Middle frontal gyrus (tissue), 1 donor: ENCODE measurements around the gene PRR19.

ENCODE experiments used
- DNase-seq: peaks from one replicate; pipeline ENCODE4 v3.0.0-alpha.2; 2015; ENCODE audit warnings: low spot score; ENCODE audit errors: extremely low spot score

The PRR19 gene

DNA sequence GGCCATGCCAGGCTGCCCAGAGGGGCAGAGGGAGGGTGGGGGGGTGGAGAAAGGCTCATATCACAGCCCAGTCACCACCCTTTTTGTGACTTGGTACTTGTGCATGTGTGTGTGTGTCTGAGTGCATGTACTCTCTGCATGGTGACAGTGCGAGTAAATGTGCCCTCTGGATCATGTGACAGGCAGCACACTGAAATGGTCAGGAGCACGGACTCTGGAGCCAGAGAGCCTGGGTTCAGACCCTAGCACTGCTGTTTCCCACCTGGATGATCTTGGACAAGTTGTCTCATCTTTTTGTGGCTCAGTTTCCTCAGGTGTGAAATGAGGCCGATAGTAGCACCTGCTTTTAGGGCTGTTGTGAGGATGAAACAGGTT lies 30.9 kb upstream of the PRR19 start:
- no peak for DNase-seq

DNA sequence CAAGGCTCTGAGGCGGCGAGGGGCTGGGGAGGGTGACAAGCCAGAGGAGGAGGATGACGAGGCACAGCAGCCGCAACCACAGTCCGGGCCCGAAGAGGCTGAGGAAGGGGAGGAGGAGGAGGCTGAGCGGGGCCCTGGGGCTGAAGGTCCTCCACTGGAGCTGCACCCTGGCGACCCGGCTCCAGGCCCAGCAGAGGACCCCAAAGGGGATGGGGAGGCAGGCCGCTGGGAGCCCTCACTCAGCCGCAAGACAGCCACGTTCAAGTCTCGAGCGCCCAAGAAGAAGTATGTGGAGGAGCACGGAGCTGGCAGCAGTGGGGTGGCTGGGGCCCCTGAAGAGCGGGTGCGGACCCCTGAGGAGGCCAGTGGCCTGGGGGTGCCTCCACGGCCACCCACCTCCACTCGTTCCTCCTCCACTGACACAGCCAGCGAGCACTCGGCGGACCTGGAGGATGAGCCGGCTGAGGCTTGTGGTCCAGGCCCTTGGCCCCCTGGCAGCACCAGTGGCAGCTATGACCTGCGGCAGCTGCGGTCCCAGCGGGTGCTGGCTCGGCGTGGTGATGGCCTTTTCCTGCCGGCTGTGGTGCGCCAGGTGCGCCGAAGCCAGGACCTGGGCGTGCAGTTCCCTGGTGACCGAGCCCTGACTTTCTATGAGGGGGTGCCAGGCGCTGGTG lies 29.9 kb upstream of the PRR19 start:
- no peak for DNase-seq

GRCh38 chr19:42272535-42272897 lies 29.4 kb upstream of the PRR19 start:
- no peak for DNase-seq

DNA sequence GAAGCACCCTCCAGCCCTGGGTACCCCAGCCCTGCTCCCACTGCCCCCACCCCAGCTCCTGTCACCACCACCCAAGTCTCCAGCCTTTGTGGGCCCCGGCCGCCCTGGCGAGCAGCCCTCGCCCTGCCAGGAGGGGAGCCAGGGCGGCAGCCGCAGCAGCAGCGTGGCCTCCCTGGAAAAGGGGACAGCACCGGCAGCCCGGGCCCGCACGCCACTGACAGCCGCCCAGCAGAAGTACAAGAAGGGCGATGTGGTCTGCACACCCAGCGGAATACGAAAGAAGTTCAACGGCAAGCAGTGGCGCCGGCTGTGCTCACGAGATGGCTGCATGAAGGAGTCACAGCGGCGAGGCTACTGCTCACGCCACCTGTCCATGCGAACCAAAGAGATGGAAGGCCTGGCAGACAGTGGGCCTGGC lies 28.9 kb upstream of the PRR19 start:
- DNase-seq, result no peak

DNA sequence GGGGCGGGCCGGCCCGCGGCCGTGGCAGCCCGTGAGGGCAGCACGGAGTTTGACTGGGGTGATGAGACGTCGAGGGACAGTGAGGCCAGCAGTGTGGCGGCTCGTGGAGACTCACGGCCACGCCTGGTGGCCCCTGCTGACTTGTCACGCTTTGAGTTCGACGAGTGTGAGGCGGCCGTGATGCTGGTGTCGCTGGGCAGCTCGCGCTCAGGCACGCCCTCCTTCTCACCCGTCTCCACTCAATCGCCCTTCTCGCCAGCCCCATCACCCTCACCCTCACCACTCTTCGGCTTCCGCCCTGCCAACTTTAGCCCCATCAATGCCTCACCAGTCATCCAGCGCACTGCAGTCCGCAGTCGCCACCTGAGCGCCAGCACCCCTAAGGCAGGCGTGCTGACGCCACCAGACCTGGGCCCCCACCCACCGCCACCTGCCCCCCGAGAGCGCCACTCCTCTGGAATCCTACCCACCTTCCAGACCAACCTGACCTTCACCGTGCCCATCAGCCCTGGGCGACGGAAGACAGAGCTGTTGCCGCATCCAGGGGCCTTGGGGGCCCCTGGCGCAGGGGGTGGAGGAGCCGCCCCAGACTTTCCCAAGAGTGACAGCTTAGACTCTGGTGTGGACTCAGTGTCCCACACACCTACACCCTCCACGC lies 28.4 kb upstream of the PRR19 start:
- DNase-seq, result no peak

DNA sequence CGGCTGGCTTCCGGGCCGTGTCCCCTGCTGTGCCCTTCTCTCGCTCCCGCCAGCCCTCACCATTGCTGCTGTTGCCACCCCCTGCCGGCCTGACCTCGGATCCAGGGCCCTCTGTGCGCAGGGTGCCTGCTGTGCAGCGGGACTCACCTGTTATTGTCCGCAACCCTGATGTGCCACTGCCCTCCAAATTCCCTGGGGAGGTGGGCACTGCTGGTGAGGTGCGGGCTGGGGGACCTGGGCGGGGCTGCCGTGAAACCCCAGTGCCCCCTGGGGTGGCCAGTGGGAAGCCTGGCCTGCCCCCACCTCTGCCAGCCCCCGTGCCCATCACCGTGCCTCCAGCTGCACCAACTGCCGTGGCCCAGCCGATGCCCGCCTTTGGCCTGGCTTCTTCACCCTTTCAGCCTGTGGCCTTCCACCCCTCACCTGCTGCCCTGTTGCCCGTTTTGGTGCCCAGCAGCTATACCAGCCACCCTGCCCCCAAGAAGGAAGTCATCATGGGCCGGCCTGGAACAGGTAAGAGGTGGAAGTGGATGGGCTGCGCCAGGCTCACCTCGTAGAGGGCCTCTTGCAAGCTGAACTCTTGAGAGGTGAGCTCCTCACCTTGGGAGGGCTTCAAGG lies 27.8 kb upstream of the PRR19 start:
- no peak for DNase-seq

- no peak for DNase-seq
These were observed 26.8 kb upstream of the PRR19 start for GRCh38 chr19:42275103-42275502.

DNA sequence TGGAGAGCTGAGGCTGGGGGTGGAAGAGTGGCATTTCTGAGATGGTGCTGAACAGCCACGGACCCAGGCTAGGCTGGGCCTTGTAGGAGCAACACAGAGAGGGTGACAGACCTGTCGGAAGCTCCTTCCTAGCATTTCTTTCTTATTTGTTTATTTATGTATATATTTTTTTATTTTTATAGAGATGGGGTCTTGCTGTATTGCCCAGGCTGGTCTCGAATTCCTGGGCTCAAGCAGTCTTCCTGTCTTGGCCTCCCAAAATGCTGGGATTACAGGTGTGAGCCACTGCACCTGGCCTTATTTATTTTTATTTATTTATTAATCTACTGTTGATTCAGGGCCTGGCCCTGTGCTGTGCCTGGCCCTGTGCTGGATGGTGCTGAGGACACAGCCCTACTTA lies 26.4 kb upstream of the PRR19 start:
- DNase-seq, result no peak

GRCh38 chr19:42276284-42276683 lies 25.6 kb upstream of the PRR19 start:
- no peak for DNase-seq

DNA sequence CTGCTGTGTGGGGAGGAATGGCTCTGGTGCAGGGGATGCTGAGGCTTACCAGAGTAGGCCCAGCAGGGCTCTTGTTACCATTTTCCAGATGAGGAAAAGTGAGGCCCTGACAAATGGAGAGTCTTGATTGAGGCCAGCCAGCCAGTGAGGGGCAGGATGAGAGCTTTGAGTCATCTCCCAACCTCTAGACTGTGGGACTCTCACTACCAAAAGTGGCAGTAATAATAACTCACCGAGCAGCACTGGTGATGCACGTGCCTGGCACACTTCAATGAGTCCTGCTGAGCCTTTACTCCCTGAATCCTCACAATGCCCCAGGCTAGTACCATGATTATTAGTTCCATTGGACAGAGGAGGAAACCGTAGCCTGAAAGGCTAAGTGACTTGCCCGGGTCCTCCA lies 25.1 kb upstream of the PRR19 start:
- no peak for DNase-seq

GRCh38 chr19:42277821-42278451 lies 24.0 kb upstream of the PRR19 start:
- no peak for DNase-seq

DNA sequence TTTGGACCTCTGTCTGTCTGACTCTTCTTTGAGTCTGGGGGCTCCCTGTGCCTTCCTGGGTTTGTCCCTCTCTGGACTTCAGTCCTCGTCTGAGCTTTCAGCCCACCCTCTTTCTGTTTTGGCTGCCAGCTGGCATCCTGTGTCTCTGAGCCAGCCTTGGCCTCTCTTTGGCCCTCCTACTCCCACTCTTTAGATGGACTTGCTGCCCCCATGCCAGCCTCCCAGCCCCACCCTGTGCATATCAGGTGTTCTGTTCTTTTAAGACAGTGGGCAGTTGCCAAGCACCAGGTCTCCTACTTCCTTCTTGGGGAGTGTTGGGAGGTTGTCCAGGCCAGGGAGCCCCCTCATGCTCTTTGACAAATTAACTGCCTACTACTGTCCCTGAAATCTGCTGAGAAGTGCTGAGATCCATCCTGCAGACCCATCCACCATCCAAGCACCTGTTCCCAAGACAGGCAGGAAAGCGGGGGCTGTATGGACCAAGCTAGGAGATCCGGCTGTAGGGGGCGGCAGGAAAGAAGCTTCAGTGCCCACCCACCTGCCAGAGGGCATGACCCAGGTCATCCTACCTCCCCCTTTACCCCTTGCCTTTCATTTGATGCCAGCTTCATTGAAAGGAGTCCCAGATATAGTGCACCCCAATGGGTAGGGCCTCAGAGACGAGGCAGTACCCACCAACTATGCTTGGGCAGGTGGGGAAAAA lies 23.3 kb upstream of the PRR19 start:
- DNase-seq, result no peak

GRCh38 chr19:42279155-42279901 lies 22.6 kb upstream of the PRR19 start:
- DNase-seq, result no peak

- peak; percentile 91 for DNase-seq
These were observed 21.8 kb upstream of the PRR19 start for GRCh38 chr19:42279902-42280814.

DNA sequence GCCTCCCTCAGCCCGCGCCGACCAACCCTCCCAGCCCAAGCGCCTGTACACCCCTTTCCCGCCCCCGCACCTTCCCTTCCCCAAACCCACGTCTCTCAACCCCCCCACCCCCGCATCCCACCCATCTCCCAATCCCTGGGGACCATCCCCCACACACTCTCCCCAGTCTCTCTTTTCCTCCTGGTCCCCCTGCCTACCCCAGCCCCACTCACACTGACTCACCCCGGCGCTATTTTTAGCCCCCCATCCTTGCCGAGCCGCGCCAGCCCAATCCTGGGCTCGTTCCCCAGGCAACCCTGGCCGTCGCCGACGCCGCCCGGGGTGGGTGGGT lies 21.2 kb upstream of the PRR19 start:
- DNase-seq, result no peak

- no peak for DNase-seq
These were observed 20.6 kb upstream of the PRR19 start for GRCh38 chr19:42281146-42281826.

DNA sequence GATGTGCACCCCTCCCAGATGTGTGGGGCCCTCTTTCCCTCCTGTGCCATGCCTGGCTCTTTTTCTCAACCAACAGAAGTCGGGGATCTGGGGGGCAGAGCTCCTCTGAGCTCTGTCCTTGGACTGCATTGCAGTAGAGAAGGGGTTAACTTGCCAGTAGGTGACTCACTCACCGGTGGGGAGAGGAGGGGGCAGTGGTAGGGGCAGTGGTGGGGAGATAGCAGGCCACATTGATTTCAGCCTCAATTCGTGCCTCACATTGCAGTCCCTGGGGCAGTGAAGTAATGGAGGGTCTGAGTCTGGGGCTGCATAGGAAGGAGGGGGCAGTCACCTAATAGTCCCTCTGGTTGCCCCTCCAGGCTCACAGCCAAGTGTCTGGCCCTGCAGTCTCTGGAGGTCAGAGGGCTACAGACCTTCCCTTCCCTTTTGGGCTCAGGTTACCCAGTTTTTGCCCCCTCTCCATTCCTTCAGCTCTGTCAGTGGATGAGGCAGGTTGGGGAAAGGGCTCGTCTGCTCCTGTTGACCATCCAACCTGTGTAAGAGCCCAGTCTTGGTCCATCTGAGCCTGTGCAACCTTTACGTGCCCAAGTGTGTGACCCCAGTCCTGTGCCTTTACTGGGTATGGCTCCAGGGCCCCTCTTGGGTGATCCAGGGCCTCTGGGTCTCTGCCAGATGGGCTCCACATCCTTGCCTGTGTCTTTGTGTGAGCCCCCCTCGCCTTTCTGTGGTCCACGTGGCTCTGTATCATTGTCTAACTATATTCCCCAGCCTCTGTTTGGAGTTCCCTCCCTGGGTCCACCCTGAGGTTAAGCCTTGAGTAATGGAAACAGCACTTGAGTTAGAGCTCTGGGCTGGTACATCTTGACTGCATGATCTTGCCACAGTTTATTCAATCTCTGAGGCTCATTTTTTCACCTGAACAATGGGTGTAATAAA lies 19.8 kb upstream of the PRR19 start:
- no peak for DNase-seq

- no peak for DNase-seq
These were observed 19.1 kb upstream of the PRR19 start for GRCh38 chr19:42282819-42283187.
